ENCODE data around the gene PWP1. TPM values are rescaled to one million over a fixed set of nuclear protein-coding genes. Genes with fewer than 3 reads are reported as not detected.
"Not testable (repeated sequence)": the region's sequence is repeated elsewhere in the genome, so short reads cannot be mapped to it uniquely, and the experiment has no call there.

The PWP1 gene
- total RNA-seq, 3 donors from 2014 or later = 79.4 to 106 (median 97.3) TPM

- no peak for DNase-seq
- H3K27me3 Mint-ChIP-seq (ENCODE audit: low read depth) = peaks cover 6% of the 10 kb centered on the region
- H3K4me1 Mint-ChIP-seq (ENCODE audit: low read depth) = peaks cover 23% of the 10 kb centered on the region
- no peaks in the 10 kb centered on the region for H3K9me3 Mint-ChIP-seq
- H3K36me3 Mint-ChIP-seq (ENCODE audit: insufficient read depth) = peaks cover 2% of the 10 kb centered on the region
- no peak overlapping the region for H3K4me3 Mint-ChIP-seq
- ATAC-seq = no peak
Observed at GRCh38 chr12:107681836-107682820, 3.5 kb upstream of the PWP1 start.

GRCh38 chr12:107684029-107684795 lies 1.4 kb upstream of the PWP1 start:
- Mint-ChIP-seq H3K36me3 (ENCODE audit: insufficient read depth) (peaks cover 11% of the 10 kb centered on the region), H3K4me1 (ENCODE audit: low read depth) (peaks cover 30% of the 10 kb centered on the region), H3K27me3 (ENCODE audit: low read depth) (no peaks in the 10 kb centered on the region), H3K4me3 (peak overlapping the region; percentile 90), H3K9me3 (no peaks in the 10 kb centered on the region)
- DNase-seq (no peak), ATAC-seq (no peak)

GRCh38 chr12:107684990-107685359 lies 624 bp upstream of the PWP1 start:
- Mint-ChIP-seq H3K27me3 (ENCODE audit: low read depth) (no peaks in the 10 kb centered on the region), H3K4me3 (peak overlapping the region; percentile 90), H3K9me3 (no peaks in the 10 kb centered on the region), H3K4me1 (ENCODE audit: low read depth) (peaks cover 30% of the 10 kb centered on the region), H3K36me3 (ENCODE audit: insufficient read depth) (peaks cover 17% of the 10 kb centered on the region)
- no peak for ATAC-seq
- peak; percentile 20 for DNase-seq

GRCh38 chr12:107695772-107696171 lies 10.2 kb downstream of the PWP1 start:
- not testable (repeated sequence) for H3K4me1 Mint-ChIP-seq (ENCODE audit: low read depth); DNase-seq; ATAC-seq; H3K4me3 Mint-ChIP-seq; H3K27me3 Mint-ChIP-seq (ENCODE audit: low read depth); H3K9me3 Mint-ChIP-seq
- peaks cover 56% of the 10 kb centered on the region for H3K36me3 Mint-ChIP-seq (ENCODE audit: insufficient read depth)

GRCh38 chr12:107702106-107702505 lies 16.5 kb downstream of the PWP1 start:
- no peaks in the 10 kb centered on the region for H3K4me1 Mint-ChIP-seq (ENCODE audit: low read depth)
- DNase-seq = no peak

GRCh38 chr12:107704041-107704440 lies 18.4 kb downstream of the PWP1 start:
- Mint-ChIP-seq H3K4me1 (ENCODE audit: low read depth) (no peaks in the 10 kb centered on the region), H3K36me3 (ENCODE audit: insufficient read depth) (peaks cover 81% of the 10 kb centered on the region), H3K27me3 (ENCODE audit: low read depth) (no peaks in the 10 kb centered on the region), H3K4me3 (no peak overlapping the region), H3K9me3 (peaks cover 8% of the 10 kb centered on the region)
- DNase-seq = no peak
- no peak for ATAC-seq

More at GRCh38 chr12:107702106-107702505, 16.5 kb downstream of the PWP1 start:
- no peak overlapping the region for H3K4me3 Mint-ChIP-seq
- H3K9me3 Mint-ChIP-seq = peaks cover 8% of the 10 kb centered on the region
- H3K27me3 Mint-ChIP-seq (ENCODE audit: low read depth) = no peaks in the 10 kb centered on the region
- H3K36me3 Mint-ChIP-seq (ENCODE audit: insufficient read depth) = peaks cover 72% of the 10 kb centered on the region
- ATAC-seq = no peak

- not testable (repeated sequence) for H3K4me3 Mint-ChIP-seq; H3K9me3 Mint-ChIP-seq; H3K27me3 Mint-ChIP-seq (ENCODE audit: low read depth); ATAC-seq; DNase-seq; H3K4me1 Mint-ChIP-seq (ENCODE audit: low read depth)
- H3K36me3 Mint-ChIP-seq (ENCODE audit: insufficient read depth) = peaks cover 73% of the 10 kb centered on the region
Observed at GRCh38 chr12:107705522-107705921, 19.9 kb downstream of the PWP1 start.

- peaks cover 45% of the 10 kb centered on the region for H3K36me3 Mint-ChIP-seq (ENCODE audit: insufficient read depth)
- no peaks in the 10 kb centered on the region for H3K27me3 Mint-ChIP-seq (ENCODE audit: low read depth)
- no peak for DNase-seq
- H3K4me1 Mint-ChIP-seq (ENCODE audit: low read depth) = no peaks in the 10 kb centered on the region
- H3K9me3 Mint-ChIP-seq = no peaks in the 10 kb centered on the region
- no peak overlapping the region for H3K4me3 Mint-ChIP-seq
- ATAC-seq = no peak
Observed at GRCh38 chr12:107715780-107716179, 30.2 kb downstream of the PWP1 start.

- H3K9me3 Mint-ChIP-seq = peaks cover 5% of the 10 kb centered on the region
- DNase-seq = no peak
- peak; percentile 35 to 37 for ATAC-seq
- no peaks in the 10 kb centered on the region for H3K4me1 Mint-ChIP-seq (ENCODE audit: low read depth)
- peaks cover 30% of the 10 kb centered on the region for H3K36me3 Mint-ChIP-seq (ENCODE audit: insufficient read depth)
- H3K27me3 Mint-ChIP-seq (ENCODE audit: low read depth) = no peaks in the 10 kb centered on the region
- no peak overlapping the region for H3K4me3 Mint-ChIP-seq
Observed at GRCh38 chr12:107718606-107719005, 33.0 kb downstream of the PWP1 start.

GRCh38 chr12:107727327-107727726 lies 41.7 kb downstream of the PWP1 start:
- H3K9me3 Mint-ChIP-seq; H3K27me3 Mint-ChIP-seq (ENCODE audit: low read depth): not testable (repeated sequence)

GRCh38 chr12:107727742-107728141 lies 42.1 kb downstream of the PWP1 start:
- not testable (repeated sequence) for ATAC-seq; DNase-seq; H3K9me3 Mint-ChIP-seq; H3K27me3 Mint-ChIP-seq (ENCODE audit: low read depth); H3K36me3 Mint-ChIP-seq (ENCODE audit: insufficient read depth); H3K4me3 Mint-ChIP-seq; H3K4me1 Mint-ChIP-seq (ENCODE audit: low read depth)

More at GRCh38 chr12:107727327-107727726, 41.7 kb downstream of the PWP1 start:
- not testable (repeated sequence) for ATAC-seq; H3K36me3 Mint-ChIP-seq (ENCODE audit: insufficient read depth); H3K4me3 Mint-ChIP-seq; H3K4me1 Mint-ChIP-seq (ENCODE audit: low read depth); DNase-seq

- Mint-ChIP-seq H3K4me3 (no peak overlapping the region), H3K27me3 (ENCODE audit: low read depth) (no peaks in the 10 kb centered on the region), H3K4me1 (ENCODE audit: low read depth) (no peaks in the 10 kb centered on the region), H3K9me3 (no peaks in the 10 kb centered on the region), H3K36me3 (ENCODE audit: insufficient read depth) (peaks cover 21% of the 10 kb centered on the region)
- DNase-seq (no peak), ATAC-seq (no peak)
Observed at GRCh38 chr12:107730618-107731341, 45.2 kb downstream of the PWP1 start.

- ATAC-seq (no peak), DNase-seq (no peak)
- H3K27me3 Mint-ChIP-seq (ENCODE audit: low read depth) = no peaks in the 10 kb centered on the region
- H3K4me3 Mint-ChIP-seq = no peak overlapping the region
- H3K9me3 Mint-ChIP-seq = no peaks in the 10 kb centered on the region
- H3K4me1 Mint-ChIP-seq (ENCODE audit: low read depth) = no peaks in the 10 kb centered on the region
- peaks cover 25% of the 10 kb centered on the region for H3K36me3 Mint-ChIP-seq (ENCODE audit: insufficient read depth)
Observed at GRCh38 chr12:107731366-107731765, 45.8 kb downstream of the PWP1 start.

GRCh38 chr12:107732365-107732764 lies 46.8 kb downstream of the PWP1 start:
- peaks cover 32% of the 10 kb centered on the region for H3K36me3 Mint-ChIP-seq (ENCODE audit: insufficient read depth)
- H3K4me3 Mint-ChIP-seq = no peak overlapping the region
- H3K27me3 Mint-ChIP-seq (ENCODE audit: low read depth) = no peaks in the 10 kb centered on the region
- H3K4me1 Mint-ChIP-seq (ENCODE audit: low read depth) = peaks cover 3% of the 10 kb centered on the region
- no peak for DNase-seq
- no peak for ATAC-seq
- no peaks in the 10 kb centered on the region for H3K9me3 Mint-ChIP-seq

Data from activated T-cell treated with anti-CD3 and anti-CD28 coated beads, Interleukin-2, amount 50 U/mL, for 4 hours (primary cell).